Esophagus squamous epithelium (tissue), 4 donors: ENCODE data around the gene JARID2.

Source experiments
- POLR2A ChIP-seq, 4 donors: fragments of 450-650 bp; IDR thresholded peaks; one replicate each; pipeline ENCODE4 v1.6.1; 2017; ENCODE audit warnings: antibody characterized with exemption in 4 of 4, mild to moderate bottlenecking in 4 of 4, moderate library complexity in 3 of 4
- TF ChIP-seq, protein P1 (sequence below), 6 experiments: fragments of 450-650 bp in 4 of 6; fragments of 200-600 bp in 2 of 6; sonication (generic) in 2 of 6; IDR thresholded peaks; one replicate each; pipeline ENCODE4 v1.5.1; 2016 to 2019; ENCODE audit warnings: antibody characterized with exemption in 6 of 6, mild to moderate bottlenecking in 4 of 6, moderate library complexity in 4 of 6

DNA sequence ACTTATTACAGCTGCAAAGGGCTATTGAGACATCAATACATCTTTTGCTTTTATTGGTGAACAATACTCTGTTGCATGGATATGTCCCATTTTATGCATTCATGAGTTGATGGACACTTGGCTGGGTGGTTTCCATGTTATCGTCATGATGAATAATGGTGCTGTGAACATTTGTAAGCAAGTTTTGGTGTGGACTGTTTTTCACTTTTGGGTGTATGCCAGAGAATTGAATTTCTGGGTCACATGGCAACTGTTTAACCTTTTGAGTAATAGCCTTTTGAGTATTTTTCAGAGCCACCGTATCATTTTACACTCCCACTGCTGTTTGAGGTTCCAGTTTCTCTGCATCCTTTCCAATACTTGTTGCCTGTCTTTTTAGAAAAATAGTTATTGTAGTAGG lies 107.0 kb downstream of the JARID2 start:
- TF ChIP-seq, protein P1, sequence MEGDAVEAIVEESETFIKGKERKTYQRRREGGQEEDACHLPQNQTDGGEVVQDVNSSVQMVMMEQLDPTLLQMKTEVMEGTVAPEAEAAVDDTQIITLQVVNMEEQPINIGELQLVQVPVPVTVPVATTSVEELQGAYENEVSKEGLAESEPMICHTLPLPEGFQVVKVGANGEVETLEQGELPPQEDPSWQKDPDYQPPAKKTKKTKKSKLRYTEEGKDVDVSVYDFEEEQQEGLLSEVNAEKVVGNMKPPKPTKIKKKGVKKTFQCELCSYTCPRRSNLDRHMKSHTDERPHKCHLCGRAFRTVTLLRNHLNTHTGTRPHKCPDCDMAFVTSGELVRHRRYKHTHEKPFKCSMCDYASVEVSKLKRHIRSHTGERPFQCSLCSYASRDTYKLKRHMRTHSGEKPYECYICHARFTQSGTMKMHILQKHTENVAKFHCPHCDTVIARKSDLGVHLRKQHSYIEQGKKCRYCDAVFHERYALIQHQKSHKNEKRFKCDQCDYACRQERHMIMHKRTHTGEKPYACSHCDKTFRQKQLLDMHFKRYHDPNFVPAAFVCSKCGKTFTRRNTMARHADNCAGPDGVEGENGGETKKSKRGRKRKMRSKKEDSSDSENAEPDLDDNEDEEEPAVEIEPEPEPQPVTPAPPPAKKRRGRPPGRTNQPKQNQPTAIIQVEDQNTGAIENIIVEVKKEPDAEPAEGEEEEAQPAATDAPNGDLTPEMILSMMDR (IDR thresholded peaks at IDR 0.05), result no peak
- no peak for TF ChIP-seq POLR2A (IDR thresholded peaks at IDR 0.05)
